HepG2 (cell line): ENCODE measurements around the gene MIX23. TPM values are rescaled to one million over a fixed set of nuclear protein-coding genes. Genes with fewer than 3 reads are reported as not detected.

Source experiments
- ATAC-seq: fragments of 200-7000 bp; cut with Tn5 transposase; 3 replicates; pipeline ENCODE4 v1.9.1; 2020; ENCODE audit warnings: mild to moderate bottlenecking, moderate library complexity
- BruUV-seq: library from RNA; stranded (reverse); fragments of 400-500 nt; replicated peaks from 2 replicates; lab custom pipeline; 2021; lab: Mats Ljungman, UMichigan
- CTCF ChIA-PET: fragments of 300-600 bp; formaldehyde crosslinking; extraction: SDS; loops from one replicate; lab custom pipeline; 2021; ENCODE audit warnings: low total read pairs, inconsistent platforms, low intra/inter-chr PET ratio; lab: Yijun Ruan, JAX
- POLR2A ChIA-PET: fragments of 350-600 bp; sonication (Branson Sonifier 250); formaldehyde crosslinking; loops from one replicate; lab custom pipeline; 2020; ENCODE audit warnings: antibody characterized with exemption, inconsistent platforms; lab: Yijun Ruan, JAX
- DNase-seq: peaks from one replicate; pipeline ENCODE4 v3.0.0-alpha.2; 2015; ENCODE audit warnings: low spot score
- FAIRE-seq: peaks from 3 replicates; lab custom pipeline; 2011; peaks lifted over from hg19 to GRCh38; lab: Jason Lieb, UNC
- H2AFZ ChIP-seq: one replicate; pipeline ENCODE4 v1.6.1; 2011; ENCODE audit warnings: low read length, inconsistent platforms
- H3K27ac ChIP-seq: fragments of 300-600 bp; 3 replicates; pipeline ENCODE4 v1.8.0; 2011; ENCODE audit warnings: mixed run types, mild to moderate bottlenecking, mixed read lengths, low read length, inconsistent platforms; ENCODE audit not compliant: insufficient read depth; ENCODE audit errors: extremely low read length
- H3K27me3 ChIP-seq, 2 experiments: fragments of 200-600 bp in 1 of 2; 2 replicates in 1 of 2; 3 replicates in 1 of 2; pipeline versions ENCODE4 v1.6.0 to v1.8.0; 2011; ENCODE audit warnings: low read length in 2 of 2, mild to moderate bottlenecking in 2 of 2, moderate library complexity in 2 of 2, inconsistent platforms in 1 of 2; ENCODE audit not compliant: insufficient read depth in 2 of 2, control insufficient read depth in 1 of 2
- H3K36me3 ChIP-seq, 2 experiments: fragments of 200-600 bp in 1 of 2; replicated peaks in 1 of 2; 2 replicates in 1 of 2; 3 replicates in 1 of 2; pipeline versions ENCODE4 v1.5.1 to v1.8.0; 2011; ENCODE audit warnings: low read length in 2 of 2, inconsistent platforms in 1 of 2; ENCODE audit not compliant: insufficient read depth in 2 of 2, control insufficient read depth in 1 of 2
- H3K4me1 ChIP-seq: 2 replicates; pipeline ENCODE4 v1.5.1; 2012; ENCODE audit warnings: low read length, inconsistent platforms; ENCODE audit not compliant: insufficient read depth
- H3K4me2 ChIP-seq: 2 replicates; pipeline ENCODE4 v1.6.0; 2011; ENCODE audit warnings: low read depth, low read length, inconsistent platforms
- H3K4me3 ChIP-seq, 3 experiments: fragments of 200-600 bp in 1 of 3; sonication (generic), shearing (Covaris generic) in 1 of 3; replicated peaks in 1 of 3; 2 replicates each; pipeline ENCODE4 v1.5.1; 2011 to 2016; ENCODE audit warnings: low read length in 3 of 3, inconsistent platforms in 2 of 3, low read depth in 2 of 3, mild to moderate bottlenecking in 2 of 3, control low read depth in 1 of 3, mixed read lengths in 1 of 3; ENCODE audit not compliant: insufficient read depth in 1 of 3
- H3K79me2 ChIP-seq: one replicate; pipeline ENCODE4 v1.6.1; 2011; ENCODE audit warnings: low read length, inconsistent platforms; ENCODE audit not compliant: insufficient read depth
- H3K9ac ChIP-seq: 2 replicates; pipeline ENCODE4 v1.6.0; 2011; ENCODE audit warnings: mild to moderate bottlenecking, low read depth, low read length, inconsistent platforms; ENCODE audit not compliant: insufficient read depth
- H3K9me3 ChIP-seq: 2 replicates; pipeline ENCODE4 v1.5.1; 2012; ENCODE audit warnings: mild to moderate bottlenecking, low read length
- H4K20me1 ChIP-seq: 2 replicates; pipeline ENCODE4 v1.6.0; 2011; ENCODE audit warnings: inconsistent platforms, mild to moderate bottlenecking, low read length, moderate library complexity; ENCODE audit not compliant: insufficient read depth
- CREB1 ChIP-seq, 2 experiments: fragments of 450-650 bp in 1 of 2; IDR thresholded peaks; 2 replicates each; pipeline ENCODE4 v1.6.1; 2016 to 2017; ENCODE audit warnings: control low read depth in 1 of 2, mild to moderate bottlenecking in 1 of 2, missing compliant biosample characterization in 1 of 2, missing genetic modification characterization in 1 of 2
- FOXM1 ChIP-seq: sonication (generic); formaldehyde crosslinking; IDR thresholded peaks from 2 replicates; pipeline ENCODE4 v1.5.0; 2020; ENCODE audit warnings: missing genetic modification reagents
- HNF1B ChIP-seq: sonication (generic); formaldehyde crosslinking; IDR thresholded peaks from 2 replicates; pipeline ENCODE4 v1.5.1; 2020; ENCODE audit warnings: mild to moderate bottlenecking, moderate library complexity, missing genetic modification reagents
- IKZF4 ChIP-seq: sonication (generic); formaldehyde crosslinking; IDR thresholded peaks from 2 replicates; pipeline ENCODE4 v1.5.1; 2020; ENCODE audit warnings: borderline replicate concordance, mild to moderate bottlenecking, low read depth, missing genetic modification reagents; ENCODE audit errors: not compliant biosample characterization
- KDM3A ChIP-seq: IDR thresholded peaks from 2 replicates; pipeline ENCODE4 v1.6.1; 2018; ENCODE audit warnings: low read depth, missing compliant biosample characterization
- PTBP1 ChIP-seq: fragments of 200-400 bp; formaldehyde crosslinking; IDR thresholded peaks from 2 replicates; pipeline ENCODE4 v1.6.1; 2018; ENCODE audit warnings: low read length, low read depth; ENCODE audit not compliant: poor library complexity, severe bottlenecking
- U2AF2 ChIP-seq: fragments of 200-400 bp; formaldehyde crosslinking; IDR thresholded peaks from 2 replicates; pipeline ENCODE4 v1.6.1; 2017; ENCODE audit warnings: low read depth, mild to moderate bottlenecking, low read length
- UBTF ChIP-seq: sonication (generic); formaldehyde crosslinking; IDR thresholded peaks from 2 replicates; pipeline ENCODE4 v1.4.0; 2020; ENCODE audit warnings: mild to moderate bottlenecking, missing genetic modification reagents
- ZFP1 ChIP-seq: IDR thresholded peaks from 2 replicates; pipeline ENCODE4 v1.6.1; 2016
- ZNF276 ChIP-seq: sonication (generic); formaldehyde crosslinking; IDR thresholded peaks from 2 replicates; pipeline ENCODE4 v1.4.0; 2020; ENCODE audit warnings: mild to moderate bottlenecking, low read depth, missing genetic modification reagents
- ZNF841 ChIP-seq: sonication (generic); formaldehyde crosslinking; IDR thresholded peaks from 2 replicates; pipeline ENCODE4 v1.8.1; 2023; ENCODE audit warnings: missing genetic modification reagents, borderline replicate concordance
- WGBS: methylation state at CpG from one replicate; pipeline ENCODE4 v1.1.6; 2017; ENCODE audit warnings: low lambda C conversion rate; 5-methylcytosine and 5-hydroxymethylcytosine counted together
- in situ Hi-C: cut with HindIII; loops from 2 replicates; pipeline ENCODE4 v1.10.0; 2017; ENCODE audit warnings: low pct_unique_long_range_greater_than_20kb; ENCODE audit not compliant: extremely low pct_ligation_motif_present
- intact Hi-C: fragments of 100-400 bp; cut with micrococcal nuclease; formaldehyde crosslinking; loops from one replicate; pipeline ENCODE4 v1.10.0; 2022; ENCODE audit not compliant: unreplicated experiment
- polyA plus RNA-seq, 8 experiments: library from polyadenylated mRNA; depleted of rRNA in 3 of 8; stranded (reverse) in 7 of 8; unstranded in 1 of 8; fragments of >200 nt; fragmentation: Illumina TruSeq in 4 of 8; extraction: Trizol in 4 of 8; gene quantifications; 2 replicates each; pipeline versions ENCODE4 v1.2.1 to v1.2.3, GENCODE V29; 2011 to 2016; ENCODE audit warnings: low read depth in 4 of 8, missing spikeins in 1 of 8, mixed read lengths in 1 of 8; ENCODE audit not compliant: insufficient read depth in 1 of 8
- total RNA-seq, 5 experiments: library from RNA; depleted of rRNA; stranded (reverse); fragments of >200 nt; fragmentation: Illumina TruSeq; extraction: Trizol; gene quantifications; 2 replicates each; pipeline ENCODE4 v1.2.3, GENCODE V29; 2016; ENCODE audit warnings: low read depth in 1 of 5

The MIX23 gene
- total and polyA plus RNA-seq, 2 of the 13 experiments (the other 11 are each of a cell fraction or from before 2014, with no cell fraction given) = 20.0 to 152 TPM

GRCh38 chr3:122395582-122395981 lies 12.6 kb upstream of the MIX23 start:
- Histone ChIP-seq H3K36me3 (peaks cover 0 to 15% of the 10 kb centered on the region in 2 experiments; a peak in 2 of 5 replicates), H2AFZ (no peak overlapping the region), H4K20me1 (0 out of 2 replicates have a peak, but pooled peaks cover 7% of the 10 kb centered on the region), H3K27ac (no peak overlapping the region), H3K27me3 (no peaks in the 10 kb centered on the region), H3K79me2 (peaks cover 63% of the 10 kb centered on the region), H3K4me3 (no peak overlapping the region), H3K9me3 (no peaks in the 10 kb centered on the region), H3K9ac (no peak overlapping the region), H3K4me1 (peaks cover 39% of the 10 kb centered on the region), H3K4me2 (no peak overlapping the region)
- ChIA-PET POLR2A (no interaction called here), CTCF (no interaction called here)
- BruUV-seq = no TSS peak
- in situ Hi-C loops (no loop called here), intact Hi-C loops (no loop called here)
- FAIRE-seq (no peak), DNase-seq (no peak), ATAC-seq (no peak)
- TF ChIP-seq KDM3A (CRISPR knock-in tag) (no peak), UBTF (CRISPR knock-in tag) (no peak), HNF1B (no peak), CREB1 (IDR thresholded peaks at IDR 0.05) (no peak), CREB1 (CRISPR knock-in tag; IDR thresholded peaks at IDR 0.05) (no peak), IKZF4 (CRISPR knock-in tag) (no peak), U2AF2 (no peak), ZNF841 (CRISPR knock-in tag) (no peak), ZNF276 (no peak), FOXM1 (CRISPR knock-in tag) (no peak), ZFP1 (CRISPR knock-in tag) (no peak), PTBP1 (no peak)
- 65% methylated on average over 3 of the region's 3 CpGs for WGBS
